Panc1 (cell line): ENCODE measurements around the gene KLK12. TPM values are rescaled to one million over a fixed set of nuclear protein-coding genes. Genes with fewer than 3 reads are reported as not detected.

Source experiments
- ATAC-seq: fragments of 200-7000 bp; cut with Tn5 transposase; 2 replicates; pipeline ENCODE4 v1.9.1; 2020; ENCODE audit warnings: mild to moderate bottlenecking, moderate library complexity
- BruUV-seq: library from RNA; stranded (reverse); fragments of 400-500 nt; replicated peaks from 2 replicates; lab custom pipeline; 2021; lab: Mats Ljungman, UMichigan
- CTCF ChIA-PET: fragments of 300-600 bp; sonication (Branson Sonifier 250); formaldehyde crosslinking; loops from one replicate; lab custom pipeline; 2022; ENCODE audit warnings: antibody characterized with exemption; lab: Charles Lee
- POLR2A ChIA-PET: fragments of 300-600 bp; sonication (Branson Sonifier 250); formaldehyde crosslinking; loops from one replicate; lab custom pipeline; 2022; ENCODE audit warnings: antibody characterized with exemption; lab: Charles Lee
- DNase-seq: peaks from one replicate; pipeline ENCODE4 v3.0.0-alpha.2; 2010; ENCODE audit warnings: low read depth, low spot score
- H3K27ac ChIP-seq: 2 replicates; pipeline ENCODE4 v1.5.1; 2011; ENCODE audit warnings: mild to moderate bottlenecking, low read length, inconsistent platforms
- H3K27me3 ChIP-seq: fragments of 200-500 bp; sonication (Bioruptor generic); 2 replicates; pipeline ENCODE4 v1.6.0; 2014; ENCODE audit warnings: low read length, inconsistent platforms; ENCODE audit not compliant: control insufficient read depth, insufficient read depth
- H3K36me3 ChIP-seq: fragments of 200-500 bp; sonication (Bioruptor generic); 2 replicates; pipeline ENCODE4 v1.5.1; 2014; ENCODE audit warnings: inconsistent platforms, mild to moderate bottlenecking, low read length, moderate library complexity; ENCODE audit not compliant: control insufficient read depth, insufficient read depth
- H3K4me1 ChIP-seq: 2 replicates; pipeline ENCODE4 v1.5.1; 2011; ENCODE audit warnings: inconsistent platforms, mild to moderate bottlenecking, low read length, moderate library complexity; ENCODE audit not compliant: control insufficient read depth, insufficient read depth
- H3K4me3 ChIP-seq, 2 experiments: 2 replicates each; pipeline ENCODE4 v1.5.1; 2011 to 2012; ENCODE audit warnings: low read depth in 2 of 2, low read length in 2 of 2, mild to moderate bottlenecking in 2 of 2, inconsistent platforms in 1 of 2, moderate library complexity in 1 of 2
- H3K9me3 ChIP-seq: fragments of 200-500 bp; sonication (Bioruptor generic); 2 replicates; pipeline ENCODE4 v1.5.1; 2014; ENCODE audit warnings: low read depth, mild to moderate bottlenecking, inconsistent platforms, low read length, moderate library complexity; ENCODE audit not compliant: control insufficient read depth, insufficient read depth
- CTCF ChIP-seq: fragments of 450-650 bp; IDR thresholded peaks from 2 replicates; pipeline ENCODE4 v1.5.1; 2017; ENCODE audit warnings: mild to moderate bottlenecking
- POLR2AphosphoS5 ChIP-seq: IDR thresholded peaks from 2 replicates; pipeline ENCODE4 v1.6.1; 2012; ENCODE audit warnings: mild to moderate bottlenecking, low read depth, low read length, moderate library complexity
- SIN3A ChIP-seq: IDR thresholded peaks from 2 replicates; pipeline ENCODE4 v1.6.1; 2012; ENCODE audit warnings: low read depth, mild to moderate bottlenecking, low read length, moderate library complexity, borderline replicate concordance; ENCODE audit not compliant: insufficient read depth
- TCF7L2 ChIP-seq: IDR thresholded peaks from 2 replicates; pipeline ENCODE4 v1.6.1; 2011; ENCODE audit warnings: mild to moderate bottlenecking, low read depth, low read length, inconsistent platforms
- in situ Hi-C: cut with HindIII; loops from 2 replicates; pipeline ENCODE4 v1.10.0; 2016; ENCODE audit warnings: low sequenced_read_pairs, low pct_unique_long_range_greater_than_20kb
- intact Hi-C: fragments of 100-400 bp; cut with micrococcal nuclease; formaldehyde crosslinking; loops from one replicate; pipeline ENCODE4 v1.10.0; 2022; ENCODE audit not compliant: unreplicated experiment
- total RNA-seq: library from RNA; stranded (reverse); gene quantifications from one replicate; pipeline ENCODE4 v1.2.1, GENCODE V29; 2021; ENCODE audit not compliant: unreplicated experiment
- TF ChIP-seq, protein P1 (sequence below), 2 experiments: IDR thresholded peaks; 2 replicates each; pipeline ENCODE4 v1.6.1; 2011 to 2012; ENCODE audit warnings: low read depth in 2 of 2, control low read depth in 1 of 2, low read length in 1 of 2, mild to moderate bottlenecking in 1 of 2, moderate library complexity in 1 of 2; ENCODE audit not compliant: insufficient read depth in 1 of 2

The KLK12 gene
- total RNA-seq, 1 experiment from 2014 or later, result not detected

- no peak for ATAC-seq
- no TSS peak for BruUV-seq
- intact Hi-C loops, result no loop called here
Observed at GRCh38 chr19:51000981-51001380, 33.8 kb downstream of the KLK12 start.

GRCh38 chr19:51000426-51000825 lies 34.4 kb downstream of the KLK12 start:
- TF ChIP-seq POLR2AphosphoS5 (no peak), SIN3A (no peak), CTCF (no peak), TCF7L2 (no peak)
- TF ChIP-seq, protein P1, sequence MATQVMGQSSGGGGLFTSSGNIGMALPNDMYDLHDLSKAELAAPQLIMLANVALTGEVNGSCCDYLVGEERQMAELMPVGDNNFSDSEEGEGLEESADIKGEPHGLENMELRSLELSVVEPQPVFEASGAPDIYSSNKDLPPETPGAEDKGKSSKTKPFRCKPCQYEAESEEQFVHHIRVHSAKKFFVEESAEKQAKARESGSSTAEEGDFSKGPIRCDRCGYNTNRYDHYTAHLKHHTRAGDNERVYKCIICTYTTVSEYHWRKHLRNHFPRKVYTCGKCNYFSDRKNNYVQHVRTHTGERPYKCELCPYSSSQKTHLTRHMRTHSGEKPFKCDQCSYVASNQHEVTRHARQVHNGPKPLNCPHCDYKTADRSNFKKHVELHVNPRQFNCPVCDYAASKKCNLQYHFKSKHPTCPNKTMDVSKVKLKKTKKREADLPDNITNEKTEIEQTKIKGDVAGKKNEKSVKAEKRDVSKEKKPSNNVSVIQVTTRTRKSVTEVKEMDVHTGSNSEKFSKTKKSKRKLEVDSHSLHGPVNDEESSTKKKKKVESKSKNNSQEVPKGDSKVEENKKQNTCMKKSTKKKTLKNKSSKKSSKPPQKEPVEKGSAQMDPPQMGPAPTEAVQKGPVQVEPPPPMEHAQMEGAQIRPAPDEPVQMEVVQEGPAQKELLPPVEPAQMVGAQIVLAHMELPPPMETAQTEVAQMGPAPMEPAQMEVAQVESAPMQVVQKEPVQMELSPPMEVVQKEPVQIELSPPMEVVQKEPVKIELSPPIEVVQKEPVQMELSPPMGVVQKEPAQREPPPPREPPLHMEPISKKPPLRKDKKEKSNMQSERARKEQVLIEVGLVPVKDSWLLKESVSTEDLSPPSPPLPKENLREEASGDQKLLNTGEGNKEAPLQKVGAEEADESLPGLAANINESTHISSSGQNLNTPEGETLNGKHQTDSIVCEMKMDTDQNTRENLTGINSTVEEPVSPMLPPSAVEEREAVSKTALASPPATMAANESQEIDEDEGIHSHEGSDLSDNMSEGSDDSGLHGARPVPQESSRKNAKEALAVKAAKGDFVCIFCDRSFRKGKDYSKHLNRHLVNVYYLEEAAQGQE (IDR thresholded peaks at IDR 0.05; ENCODE audit: insufficient read depth in 1 of 2, low read depth in 2 of 2, low read length in 1 of 2), result no peak
- no peaks in the 10 kb centered on the region for H3K4me1 ChIP-seq
- POLR2A ChIA-PET, result no interaction called here
- no peaks in the 10 kb centered on the region for H3K9me3 ChIP-seq
- in situ Hi-C loops, result no loop called here
- intact Hi-C loops, result no loop called here
- H3K27me3 ChIP-seq, result no peaks in the 10 kb centered on the region
- CTCF ChIA-PET, result interaction anchor here (0.5 kb wide), 1 partner anchor 70 kb away, joined by 3 read pairs; no protein-coding TSS in a partner anchor
- DNase-seq (no peak), ATAC-seq (no peak)
- no TSS peak for BruUV-seq
- H3K4me3 ChIP-seq, result no peak overlapping the region
- no peaks in the 10 kb centered on the region for H3K36me3 ChIP-seq
- no peak overlapping the region for H3K27ac ChIP-seq

More at GRCh38 chr19:51000981-51001380, 33.8 kb downstream of the KLK12 start:
- H3K27me3 ChIP-seq, result no peaks in the 10 kb centered on the region; the same call in 1 of the 2 replicates
- in situ Hi-C loops, result no loop called here
- H3K9me3 ChIP-seq, result no peaks in the 10 kb centered on the region
- no peak overlapping the region for H3K27ac ChIP-seq
- H3K4me1 ChIP-seq, result no peaks in the 10 kb centered on the region
- no peak for DNase-seq
- H3K36me3 ChIP-seq, result no peaks in the 10 kb centered on the region
- ChIA-PET POLR2A (interaction anchor here (0.8 kb wide), 1 partner anchor 55 kb away, joined by 4 read pairs; no protein-coding TSS in a partner anchor), CTCF (interaction anchor here (0.5 to 0.7 kb wide), 2 partner anchors 17 to 70 kb away, joined by 3 to 9 read pairs; no protein-coding TSS in a partner anchor)
- no peak for TF ChIP-seq POLR2AphosphoS5
- no peak overlapping the region for H3K4me3 ChIP-seq

DNA sequence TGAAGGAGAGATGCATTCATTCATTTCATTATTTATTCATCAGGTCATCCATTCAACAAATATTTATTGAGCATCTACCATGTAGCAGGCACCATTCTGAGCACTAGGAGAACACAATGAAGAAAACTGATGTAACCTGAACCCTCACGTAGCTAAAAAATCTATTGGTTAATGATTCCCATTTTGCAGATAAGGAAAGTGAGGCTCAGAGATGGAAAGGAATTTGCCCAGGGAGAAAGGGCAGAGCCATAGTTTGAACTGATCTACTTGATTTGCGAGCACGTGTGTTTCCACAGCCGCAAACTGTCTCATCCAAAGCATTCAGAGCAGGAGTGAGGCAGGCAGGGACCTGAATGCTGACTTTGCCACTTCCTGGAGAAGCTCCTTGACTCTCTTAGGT lies 36.1 kb downstream of the KLK12 start:
- intact Hi-C loops (no loop called here), in situ Hi-C loops (no loop called here)
- no peaks in the 10 kb centered on the region for H3K27me3 ChIP-seq
- no peaks in the 10 kb centered on the region for H3K9me3 ChIP-seq
- ChIA-PET POLR2A (no interaction called here), CTCF (no interaction called here)
- TF ChIP-seq CTCF, result no peak
- TF ChIP-seq, protein P1 (IDR thresholded peaks at IDR 0.05; ENCODE audit: insufficient read depth in 1 of 2, low read depth in 2 of 2, low read length in 1 of 2), result no peak
- BruUV-seq, result no TSS peak
- H3K4me3 ChIP-seq, result no peak overlapping the region
- no peak overlapping the region for H3K27ac ChIP-seq
- H3K36me3 ChIP-seq, result no peaks in the 10 kb centered on the region
- ATAC-seq (no peak), DNase-seq (no peak)
- H3K4me1 ChIP-seq, result no peaks in the 10 kb centered on the region
